Natural killer cell (primary cell): ENCODE measurements around the gene ADAMTS14. TPM values are rescaled to one million over a fixed set of nuclear protein-coding genes. Genes with fewer than 3 reads are reported as not detected.

Source experiments
- ATAC-seq, 3 donors: fragments of 150-1000 bp in 2 of 3; fragments of 200-7000 bp in 1 of 3; cut with Tn5 transposase; 1 replicate in 1 of 3; 2 replicates in 2 of 3; pipeline ENCODE4 v1.10.0; 2021; ENCODE audit warnings: mild to moderate bottlenecking in 2 of 3, moderate library complexity in 2 of 3
- DNase-seq, 2 donors: peaks; one replicate each; pipeline versions ENCODE4 v3.0.0 to v3.0.0-alpha.2; 2013 to 2021; ENCODE audit warnings: mixed read lengths in 1 of 2
- H3K27ac ChIP-seq: one replicate; pipeline ENCODE4 v1.5.1; 2013; ENCODE audit warnings: mild to moderate bottlenecking, low read length
- H3K27me3 ChIP-seq: one replicate; pipeline ENCODE4 v1.6.1; 2013; ENCODE audit warnings: low read length; ENCODE audit not compliant: control insufficient read depth, insufficient read depth
- H3K36me3 ChIP-seq: one replicate; pipeline ENCODE4 v1.6.1; 2013; ENCODE audit warnings: low read length; ENCODE audit not compliant: control insufficient read depth, insufficient read depth
- H3K4me1 ChIP-seq: one replicate; pipeline ENCODE4 v1.6.1; 2013; ENCODE audit warnings: low read length; ENCODE audit not compliant: control insufficient read depth, insufficient read depth
- H3K4me3 ChIP-seq: one replicate; pipeline ENCODE4 v1.5.1; 2013; ENCODE audit warnings: low read length
- H3K9me3 ChIP-seq: one replicate; pipeline ENCODE4 v1.6.1; 2013; ENCODE audit warnings: low read length; ENCODE audit not compliant: control insufficient read depth, insufficient read depth
- H3K27ac Mint-ChIP-seq, 2 donors: one replicate each; pipeline ENCODE4 v1.8.0; 2022; ENCODE audit warnings: mild to moderate bottlenecking in 2 of 2, mixed read lengths in 2 of 2, moderate library complexity in 1 of 2
- H3K27me3 Mint-ChIP-seq, 2 donors: one replicate each; pipeline ENCODE4 v1.8.0; 2022; ENCODE audit warnings: low read depth in 2 of 2, mixed read lengths in 2 of 2
- H3K36me3 Mint-ChIP-seq: one replicate; pipeline ENCODE4 v1.8.0; 2022; ENCODE audit warnings: mixed read lengths
- H3K4me1 Mint-ChIP-seq, 2 donors: one replicate each; pipeline ENCODE4 v1.8.0; 2022; ENCODE audit warnings: mixed read lengths in 2 of 2
- H3K4me3 Mint-ChIP-seq: one replicate; pipeline ENCODE4 v1.8.0; 2022; ENCODE audit warnings: mild to moderate bottlenecking, moderate library complexity, mixed read lengths
- H3K9me3 Mint-ChIP-seq, 2 donors: one replicate each; pipeline ENCODE4 v1.8.0; 2022; ENCODE audit warnings: mixed read lengths in 2 of 2
- CTCF ChIP-seq: fragments of 200-600 bp; IDR thresholded peaks from one replicate; pipeline ENCODE4 v1.8.0; 2022; ENCODE audit warnings: antibody characterized with exemption
- WGBS: methylation state at CpG from one replicate; pipeline ENCODE4 v1.1.7; 2013; ENCODE audit warnings: missing lambda C conversion rate; ENCODE audit not compliant: insufficient coverage; 5-methylcytosine and 5-hydroxymethylcytosine counted together
- intact Hi-C: fragments of 100-400 bp; cut with micrococcal nuclease; formaldehyde crosslinking; loops from one replicate; pipeline ENCODE4 v1.14.2; 2022
- total RNA-seq, 4 donors: library from RNA; stranded (reverse); fragments of 120-200 nt in 1 of 4; gene quantifications; one replicate each; pipeline versions ENCODE4 v1.2.3 to v1.2.4, GENCODE V29; 2013 to 2022

ADAMTS14 gene
- total RNA-seq, 3 donors from 2014 or later (not counting 1 experiment from before 2014, with no cell fraction given): 0.70 to 1.5 (median 1.1) TPM

- H3K9me3 ChIP-seq: no peaks in the 10 kb centered on the region
- H3K36me3 Mint-ChIP-seq: no peaks in the 10 kb centered on the region
- H3K4me1 Mint-ChIP-seq: peaks cover 16 to 38% of the 10 kb centered on the region in 2 donors
- 86% methylated on average over 9 of the region's 9 CpGs for WGBS
- peaks cover 11% of the 10 kb centered on the region for H3K4me1 ChIP-seq
- TF ChIP-seq CTCF: no peak
- H3K4me3 Mint-ChIP-seq: no peak overlapping the region
- no peaks in the 10 kb centered on the region for H3K9me3 Mint-ChIP-seq
- H3K27ac Mint-ChIP-seq: peak overlapping the region in 1 of 2 donors; percentile 54
- H3K4me3 ChIP-seq: no peak overlapping the region
- H3K36me3 ChIP-seq: no peaks in the 10 kb centered on the region
- H3K27me3 Mint-ChIP-seq: peaks cover 6 to 7% of the 10 kb centered on the region in 2 donors
- ATAC-seq (no peak), DNase-seq (no peak)
- intact Hi-C loops: no loop called here
- no peak overlapping the region for H3K27ac ChIP-seq
- H3K27me3 ChIP-seq: no peaks in the 10 kb centered on the region
Observed at GRCh38 chr10:70677620-70678249, 5.4 kb downstream of the ADAMTS14 start.

GRCh38 chr10:70678250-70678635 lies 5.9 kb downstream of the ADAMTS14 start:
- Histone ChIP-seq H3K27me3 (no peaks in the 10 kb centered on the region), H3K9me3 (no peaks in the 10 kb centered on the region), H3K36me3 (no peaks in the 10 kb centered on the region), H3K4me1 (peaks cover 6% of the 10 kb centered on the region), H3K4me3 (no peak overlapping the region), H3K27ac (no peak overlapping the region)
- Mint-ChIP-seq H3K4me3 (no peak overlapping the region), H3K27me3 (peaks cover 2% of the 10 kb centered on the region in 2 donors), H3K9me3 (no peaks in the 10 kb centered on the region), H3K4me1 (peaks cover 11 to 33% of the 10 kb centered on the region in 2 donors), H3K27ac (peak overlapping the region in 1 of 2 donors; percentile 54), H3K36me3 (no peaks in the 10 kb centered on the region)
- ATAC-seq: no peak
- no peak for TF ChIP-seq CTCF
- DNase-seq: no peak
- intact Hi-C loops: no loop called here
- WGBS: 83% methylated on average over 3 of the region's 3 CpGs

GRCh38 chr10:70678757-70679489 lies 6.6 kb downstream of the ADAMTS14 start:
- ATAC-seq: no peak
- WGBS: 88% methylated on average over 3 of the region's 3 CpGs
- Histone ChIP-seq H3K9me3 (no peaks in the 10 kb centered on the region), H3K27me3 (no peaks in the 10 kb centered on the region), H3K4me3 (no peak overlapping the region), H3K36me3 (no peaks in the 10 kb centered on the region), H3K4me1 (peaks cover 3% of the 10 kb centered on the region), H3K27ac (no peak overlapping the region)
- no peak for TF ChIP-seq CTCF
- Mint-ChIP-seq H3K27ac (no peak overlapping the region), H3K36me3 (no peaks in the 10 kb centered on the region), H3K4me1 (peaks cover 8 to 31% of the 10 kb centered on the region in 2 donors), H3K4me3 (no peak overlapping the region), H3K9me3 (no peaks in the 10 kb centered on the region), H3K27me3 (no peaks in the 10 kb centered on the region)
- intact Hi-C loops: no loop called here
- DNase-seq: no peak
